ENCODE measurements around the gene CD79B.

Gene CD79B

DNA sequence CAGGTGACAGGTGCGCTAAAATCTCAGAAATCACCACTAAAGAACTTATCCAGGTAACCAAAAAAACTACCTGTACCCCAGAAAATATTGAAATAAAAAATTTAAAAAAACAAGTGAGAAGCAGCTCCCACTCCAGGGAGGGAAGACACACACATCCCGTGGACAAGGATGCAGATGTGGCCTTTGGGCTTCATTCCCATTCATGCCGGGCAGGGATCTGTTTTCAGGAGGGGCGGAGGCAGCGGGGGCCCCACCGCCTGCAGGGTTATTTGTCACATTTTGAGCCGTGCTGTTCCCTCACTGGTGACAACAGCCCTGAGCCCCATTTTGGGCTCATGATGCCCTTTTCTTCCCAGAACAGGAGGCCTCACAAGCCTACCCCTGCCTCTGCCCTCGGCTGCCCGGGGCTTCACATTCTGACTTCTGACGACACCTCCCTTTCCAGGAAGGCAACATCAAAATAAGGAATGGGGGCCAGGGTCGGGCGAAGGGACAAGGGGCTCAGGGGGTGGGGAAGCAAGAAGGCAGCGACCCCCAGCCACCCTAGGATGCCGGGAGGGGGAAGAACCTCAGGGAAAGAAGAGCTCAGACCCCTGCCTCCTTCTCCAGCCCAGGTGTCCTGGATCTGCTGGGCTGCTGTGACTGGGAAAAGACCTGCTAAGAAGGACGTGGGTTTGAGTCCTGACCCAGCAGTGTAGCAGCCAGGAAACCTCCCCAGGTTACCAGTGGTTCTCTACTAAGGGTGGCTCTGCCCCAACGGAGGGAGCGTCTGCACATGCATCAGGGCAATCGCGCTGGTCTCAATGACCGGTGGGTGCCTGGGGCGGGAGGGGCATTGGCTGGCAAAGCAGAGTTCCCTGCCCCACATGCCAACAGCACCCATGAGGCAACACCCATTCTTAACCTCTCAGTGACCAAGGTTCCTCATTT lies 2.3 kb upstream of the CD79B start:
- in situ Hi-C loops (cut with MboI; ENCODE audit: low sequenced_read_pairs): no loop called here

DNA sequence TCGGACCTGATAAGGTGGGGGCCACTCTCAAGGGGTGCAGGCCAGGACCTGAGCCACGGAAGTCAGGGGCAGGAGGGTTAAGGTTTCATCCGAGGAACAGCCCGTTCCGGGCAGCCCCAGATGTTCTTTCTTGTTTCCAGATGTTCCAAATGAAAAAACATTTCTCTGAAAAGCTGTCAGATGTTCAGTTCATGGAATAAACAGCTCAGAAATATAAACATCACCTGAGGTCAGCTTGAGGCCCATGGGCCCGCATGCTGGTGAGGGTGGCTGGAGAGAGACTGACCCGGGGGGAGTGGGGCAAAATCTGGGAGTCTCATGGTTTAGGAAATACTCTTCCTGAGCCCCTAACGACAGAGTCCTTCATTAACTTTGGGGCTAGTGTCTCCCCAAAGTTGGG lies 1.5 kb upstream of the CD79B start:
- in situ Hi-C loops (cut with MboI; ENCODE audit: low sequenced_read_pairs): no loop called here

GRCh38 chr17:63932721-63933120 lies 590 bp upstream of the CD79B start:
- in situ Hi-C loops (cut with MboI; ENCODE audit: low sequenced_read_pairs): no loop called here

- in situ Hi-C loops (cut with MboI; ENCODE audit: low sequenced_read_pairs): no loop called here
Observed at GRCh38 chr17:63930951-63931575, 1.1 kb downstream of the CD79B start.

DNA sequence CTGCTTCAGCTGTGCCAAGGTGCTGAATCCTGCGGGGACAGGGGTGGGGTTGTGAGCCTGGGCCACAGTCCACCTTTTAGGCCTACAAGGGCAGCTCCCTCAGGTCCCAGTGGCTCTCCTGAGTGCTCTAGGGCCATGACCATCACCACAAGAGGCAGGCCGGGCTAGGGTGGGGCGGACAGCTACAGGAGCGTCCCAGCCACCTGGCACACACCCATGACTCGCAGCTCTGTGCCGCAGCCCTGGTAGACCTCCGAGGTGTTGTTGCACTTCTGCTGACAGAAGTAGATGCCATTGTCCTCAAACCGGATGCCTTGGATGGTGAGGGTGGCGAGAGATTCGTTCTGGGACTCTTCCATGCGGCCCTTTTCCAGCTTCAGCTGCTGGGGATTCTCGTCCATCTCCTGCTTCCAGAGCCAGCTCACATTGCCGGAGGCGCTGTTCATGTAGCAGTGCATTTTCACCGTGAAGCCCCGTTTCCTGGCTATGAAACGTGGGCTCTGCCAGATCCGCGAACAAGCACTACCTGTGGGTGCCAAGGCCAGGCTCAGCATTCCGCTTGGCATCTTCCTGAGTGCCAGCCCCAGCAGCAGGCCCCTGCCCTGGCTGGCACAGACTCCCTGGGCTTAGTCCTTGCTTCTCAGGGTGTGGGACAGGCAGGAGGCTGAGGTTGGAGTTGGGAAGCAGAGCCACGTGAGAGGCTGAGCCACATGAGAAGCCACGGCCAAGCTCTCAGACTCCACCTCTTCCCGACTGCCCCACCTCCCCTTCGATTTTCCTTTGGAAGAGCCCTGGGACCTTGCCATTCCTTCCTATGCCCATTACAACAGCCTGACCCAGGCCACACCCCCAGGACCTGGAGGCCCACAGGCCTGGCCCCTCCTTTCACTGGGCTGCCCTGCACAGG lies 2.0 kb downstream of the CD79B start:
- in situ Hi-C loops (cut with MboI; ENCODE audit: low sequenced_read_pairs): loop anchor here (10.0 kb wide), 1 partner anchor 205 kb away; the partner anchor contains the start of gene ERN1

GRCh38 chr17:63928966-63929695 lies 3.0 kb downstream of the CD79B start:
- in situ Hi-C loops (cut with MboI; ENCODE audit: low sequenced_read_pairs): loop anchor here (10.0 kb wide), 1 partner anchor 206 kb away; the partner anchor contains the start of gene ERN1

DNA sequence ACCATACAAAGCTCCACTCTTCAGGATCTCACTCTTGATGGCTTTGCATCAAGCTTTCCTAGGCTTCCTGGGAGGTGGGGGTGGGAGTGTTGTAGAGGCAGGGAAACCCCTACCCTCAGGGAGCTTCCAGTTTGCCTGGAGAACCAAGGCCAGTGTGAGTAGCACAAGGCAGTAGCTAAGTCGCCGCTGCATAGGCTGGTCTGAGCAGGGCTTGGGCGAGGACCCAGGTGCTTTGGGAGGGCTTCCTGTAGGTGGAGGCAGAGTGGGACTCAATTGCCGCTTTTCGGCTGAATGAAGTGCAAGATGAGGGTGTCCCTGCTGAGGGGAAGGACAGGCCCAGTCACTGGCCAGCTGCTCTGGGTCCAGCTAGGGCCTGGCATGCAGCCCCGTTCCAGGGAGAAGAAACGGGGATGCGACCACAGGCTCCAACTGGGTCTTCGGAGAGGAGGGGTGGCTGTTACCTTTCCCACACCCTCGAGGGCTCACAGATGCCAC lies 3.9 kb downstream of the CD79B start:
- in situ Hi-C loops (cut with MboI; ENCODE audit: low sequenced_read_pairs): loop anchor here (10.0 kb wide), 1 partner anchor 207 kb away; the partner anchor contains the start of gene ERN1

DNA sequence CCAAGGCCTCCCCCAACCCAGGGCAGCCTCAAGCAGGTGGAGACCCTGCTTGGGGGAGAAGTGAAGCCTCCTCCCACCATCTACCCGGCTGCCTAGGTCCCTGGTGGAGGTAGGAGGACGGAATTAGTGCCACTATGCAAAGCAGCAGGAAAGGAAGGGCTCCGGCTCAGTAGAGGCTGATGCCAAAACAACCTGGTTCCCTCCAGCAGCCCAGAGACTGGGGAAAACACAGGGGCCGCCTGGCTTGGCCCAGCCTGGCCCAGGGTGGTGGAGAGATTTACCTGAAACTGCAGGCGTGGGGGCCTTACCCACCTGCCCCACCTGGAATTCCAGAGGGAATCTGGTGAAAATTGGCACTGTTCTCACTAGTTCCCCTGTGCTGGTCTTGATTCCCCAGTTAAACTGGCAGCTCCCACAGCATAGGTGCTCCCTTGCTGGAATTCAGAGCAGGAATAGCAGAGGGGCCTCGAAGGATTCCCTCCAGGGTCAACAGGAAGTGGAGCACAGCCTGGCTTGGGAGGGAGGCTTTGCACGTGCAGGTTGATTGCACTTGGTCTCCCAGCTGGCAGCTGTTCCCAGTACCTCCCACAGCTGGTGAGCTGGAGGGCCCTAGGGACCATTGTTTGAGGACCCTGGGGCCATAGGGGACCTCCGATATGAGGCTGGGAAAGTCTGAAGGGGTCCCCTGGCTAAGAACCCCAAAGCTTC lies 4.5 kb downstream of the CD79B start:
- in situ Hi-C loops (cut with MboI; ENCODE audit: low sequenced_read_pairs): loop anchor here (10.0 kb wide), 1 partner anchor 207 kb away; the partner anchor contains the start of gene ERN1

DNA sequence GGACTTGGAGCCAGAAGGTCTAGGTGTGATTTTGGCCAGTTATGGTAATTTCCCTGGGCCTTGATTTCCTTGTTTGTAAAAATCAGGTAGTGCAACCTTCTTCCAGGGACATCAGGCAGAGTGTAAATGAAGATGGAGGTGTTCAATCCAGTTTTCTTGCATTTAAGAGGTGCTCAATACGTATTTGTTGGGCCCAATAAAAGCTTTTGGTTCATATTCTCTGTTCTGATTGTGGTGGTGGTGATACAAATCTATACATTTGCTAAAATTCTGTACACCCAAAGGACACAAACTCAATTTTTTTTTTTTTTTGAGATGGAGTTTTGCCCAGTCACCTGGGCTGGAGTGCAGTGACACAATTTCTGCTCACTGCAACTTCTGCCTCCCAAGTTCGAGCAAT lies 6.0 kb downstream of the CD79B start:
- in situ Hi-C loops (cut with MboI; ENCODE audit: low sequenced_read_pairs): loop anchor here (10.0 kb wide), 1 partner anchor 209 kb away; the partner anchor contains the start of gene ERN1

DNA sequence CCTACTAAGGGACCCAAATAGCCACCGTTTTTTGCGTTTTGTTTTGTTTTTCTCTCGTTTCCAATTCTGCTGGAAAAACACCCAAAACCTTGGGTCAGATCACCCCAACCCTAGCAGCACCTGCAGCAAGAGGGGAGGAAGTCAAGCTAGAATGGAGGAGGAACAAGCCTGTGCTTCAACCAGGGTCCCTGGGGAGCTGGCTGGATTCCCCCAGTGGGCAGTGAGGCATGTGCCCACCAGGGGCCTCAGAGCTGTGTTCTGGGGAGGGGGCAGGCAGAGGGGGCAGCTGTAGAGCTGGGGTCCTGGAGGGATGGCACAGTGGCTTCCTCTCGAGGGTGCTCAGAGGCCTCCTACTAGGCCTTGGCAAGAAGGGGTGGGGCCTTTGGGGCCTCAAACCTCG lies 6.5 kb downstream of the CD79B start:
- in situ Hi-C loops (cut with MboI; ENCODE audit: low sequenced_read_pairs): loop anchor here (10.0 kb wide), 1 partner anchor 209 kb away; the partner anchor contains the start of gene ERN1

GRCh38 chr17:63922402-63922801 lies 9.7 kb downstream of the CD79B start:
- in situ Hi-C loops (cut with MboI; ENCODE audit: low sequenced_read_pairs): loop anchor here (10.0 kb wide), 1 partner anchor 212 kb away; the partner anchor contains the start of gene ERN1

DNA sequence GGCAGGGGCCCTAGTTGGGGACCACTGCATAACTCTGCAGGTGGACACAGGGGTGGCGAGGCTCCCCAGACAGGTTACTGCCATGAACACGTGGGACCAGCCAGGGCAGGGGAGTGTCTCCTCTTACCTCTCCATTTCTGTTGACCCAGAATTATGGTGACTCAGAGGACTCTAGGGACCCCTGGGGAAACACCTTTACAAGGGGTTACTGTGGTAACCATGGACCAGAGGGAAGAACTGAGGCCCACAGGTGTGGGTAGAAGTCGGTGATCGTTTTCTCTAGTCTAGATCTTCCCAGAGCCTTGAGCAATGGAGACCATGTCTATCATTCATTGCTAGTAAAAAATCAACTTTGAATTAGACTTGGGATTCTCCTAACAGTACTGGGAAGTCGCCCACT lies 11.4 kb downstream of the CD79B start:
- in situ Hi-C loops (cut with MboI; ENCODE audit: low sequenced_read_pairs): loop anchor here (10.0 kb wide), 1 partner anchor 214 kb away; the partner anchor contains the start of gene ERN1

GRCh38 chr17:63920050-63920449 lies 12.1 kb downstream of the CD79B start:
- in situ Hi-C loops (cut with MboI; ENCODE audit: low sequenced_read_pairs): loop anchor here (10.0 kb wide), 1 partner anchor 215 kb away; the partner anchor contains the start of gene ERN1

DNA sequence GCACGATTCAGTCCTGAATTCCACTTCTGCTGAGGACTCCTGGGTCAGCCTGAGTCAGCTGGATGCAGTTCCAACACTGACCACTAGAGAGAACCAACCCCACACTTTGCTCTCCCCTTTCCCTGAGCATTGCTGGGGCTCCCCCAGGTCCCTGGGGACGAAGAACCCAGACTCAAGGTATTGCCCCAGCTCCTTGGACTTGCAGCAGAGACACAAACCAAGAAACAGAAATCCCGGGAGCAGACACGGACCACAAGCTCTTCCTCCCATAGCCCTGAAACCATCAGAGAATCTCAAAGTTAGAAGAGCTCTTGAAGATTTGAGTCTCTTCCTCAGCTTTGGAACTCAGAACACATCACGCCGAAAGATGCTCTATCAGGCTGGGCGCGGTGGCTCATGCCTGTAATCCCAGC lies 12.8 kb downstream of the CD79B start:
- in situ Hi-C loops (cut with MboI; ENCODE audit: low sequenced_read_pairs): loop anchor here (10.0 kb wide), 2 partner anchors 105 to 365 kb away; partner anchors contain the start of gene ICAM2

- in situ Hi-C loops (cut with MboI; ENCODE audit: low sequenced_read_pairs): loop anchor here (10.0 kb wide), 2 partner anchors 106 to 366 kb away; partner anchors contain the start of gene ICAM2
Observed at GRCh38 chr17:63918789-63919305, 13.3 kb downstream of the CD79B start, which contains the start of gene GH1. Gene GH1 (minus strand): TSS chr17:63918839. CDS start chr17:63918776, 63 bp downstream.

- in situ Hi-C loops (cut with MboI; ENCODE audit: low sequenced_read_pairs): loop anchor here (10.0 kb wide), 2 partner anchors 106 to 366 kb away; partner anchors contain the start of gene ICAM2
Observed at GRCh38 chr17:63918305-63918704, 13.8 kb downstream of the CD79B start.

GRCh38 chr17:63917646-63918045 lies 14.5 kb downstream of the CD79B start:
- in situ Hi-C loops (cut with MboI; ENCODE audit: low sequenced_read_pairs): loop anchor here (10.0 kb wide), 2 partner anchors 107 to 367 kb away; partner anchors contain the start of gene ICAM2

DNA sequence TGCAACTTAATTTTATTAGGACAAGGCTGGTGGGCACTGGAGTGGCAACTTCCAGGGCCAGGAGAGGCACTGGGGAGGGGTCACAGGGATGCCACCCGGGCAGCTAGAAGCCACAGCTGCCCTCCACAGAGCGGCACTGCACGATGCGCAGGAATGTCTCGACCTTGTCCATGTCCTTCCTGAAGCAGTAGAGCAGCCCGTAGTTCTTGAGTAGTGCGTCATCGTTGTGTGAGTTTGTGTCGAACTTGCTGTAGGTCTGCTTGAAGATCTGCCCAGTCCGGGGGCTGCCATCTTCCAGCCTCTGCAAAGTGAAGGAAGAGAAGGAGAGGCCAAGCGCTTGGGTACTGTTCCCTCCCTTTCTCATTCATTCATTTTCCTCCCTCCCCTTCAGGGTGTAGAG lies 14.9 kb downstream of the CD79B start:
- in situ Hi-C loops (cut with MboI; ENCODE audit: low sequenced_read_pairs): loop anchor here (10.0 kb wide), 2 partner anchors 108 to 368 kb away; partner anchors contain the start of gene ICAM2
